Activated CD4-positive, alpha-beta T cell treated with anti-CD3 and anti-CD28 coated beads, Interleukin-2, amount 50 U/mL, for 24 hours (primary cell): Measurements from ENCODE around the gene ADGRA3.

Experiments
- DNase-seq, 2 donors: peaks; one replicate each; pipeline ENCODE4 v3.0.0-alpha.2; 2020; ENCODE audit warnings: low read depth in 1 of 2, low spot score in 1 of 2

Gene ADGRA3

DNA sequence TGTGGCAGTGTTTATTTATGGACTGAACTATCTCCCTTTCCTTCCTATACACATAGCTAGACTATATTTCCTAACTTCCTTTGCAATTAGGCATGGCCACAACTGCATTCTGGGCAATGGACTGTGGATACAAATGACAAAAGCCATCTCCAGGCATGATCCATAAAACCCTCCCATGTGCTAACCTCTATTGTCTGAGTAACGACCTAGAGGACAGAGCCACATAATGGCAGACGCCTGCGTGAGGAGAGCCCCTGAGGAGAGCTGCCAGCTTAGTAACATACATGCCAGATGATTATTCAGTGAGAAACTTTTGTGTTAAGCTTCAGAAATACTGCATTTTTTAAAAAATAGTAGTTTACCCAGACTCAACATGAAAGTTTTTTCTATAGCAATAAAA lies 142.9 kb downstream of the ADGRA3 start:
- DNase-seq, result no peak

DNA sequence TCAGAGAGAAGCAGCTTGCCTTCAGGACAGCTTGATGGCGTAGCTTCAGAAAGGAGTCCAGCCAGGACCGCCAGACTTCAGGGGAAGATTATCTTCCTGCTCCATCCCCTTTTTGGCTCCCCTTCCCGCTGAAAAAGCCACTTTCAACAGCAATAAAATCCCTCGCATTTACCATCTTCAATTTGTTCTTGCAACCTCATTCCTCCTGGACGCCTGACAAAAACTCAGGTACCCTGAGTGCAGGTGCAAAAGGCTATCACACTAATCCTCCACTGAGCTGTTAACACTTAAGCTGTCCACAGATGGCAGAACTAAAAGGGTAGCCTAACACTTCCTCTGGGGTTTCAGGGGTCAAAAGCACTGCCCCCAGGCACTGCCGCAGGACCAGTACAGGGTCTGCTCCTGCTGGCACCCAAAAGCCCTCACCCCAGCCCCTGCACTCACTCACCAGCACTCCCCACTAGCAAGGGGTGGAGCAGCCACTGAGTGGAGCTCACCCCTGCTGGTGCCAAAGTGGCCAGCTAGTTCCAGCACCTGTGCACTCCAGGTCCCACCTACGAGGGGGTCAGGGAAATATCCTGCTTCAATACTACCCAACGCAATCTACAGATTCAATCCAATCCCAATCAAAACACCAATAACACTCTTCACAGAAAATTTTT lies 145.8 kb downstream of the ADGRA3 start:
- DNase-seq, result no peak

DNA sequence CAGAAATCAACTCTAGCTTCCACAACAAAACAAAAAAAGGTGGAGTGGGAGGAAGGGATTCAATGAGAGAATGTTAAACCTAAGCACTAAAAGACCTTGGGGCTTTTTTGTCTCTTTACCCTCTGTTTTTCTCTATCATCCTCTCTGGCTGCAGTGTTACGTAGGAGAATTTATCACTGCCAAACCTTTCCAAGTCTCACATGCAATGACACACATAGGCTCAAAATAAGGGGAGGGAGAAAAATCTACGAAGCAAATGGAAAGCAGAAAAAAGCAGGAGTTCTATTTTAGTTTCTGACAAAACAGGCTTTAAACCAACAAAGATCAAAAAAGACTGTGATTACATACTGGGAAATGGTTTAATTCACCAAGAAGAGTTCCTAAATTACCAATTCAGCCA lies 152.1 kb downstream of the ADGRA3 start:
- no peak for DNase-seq

DNA sequence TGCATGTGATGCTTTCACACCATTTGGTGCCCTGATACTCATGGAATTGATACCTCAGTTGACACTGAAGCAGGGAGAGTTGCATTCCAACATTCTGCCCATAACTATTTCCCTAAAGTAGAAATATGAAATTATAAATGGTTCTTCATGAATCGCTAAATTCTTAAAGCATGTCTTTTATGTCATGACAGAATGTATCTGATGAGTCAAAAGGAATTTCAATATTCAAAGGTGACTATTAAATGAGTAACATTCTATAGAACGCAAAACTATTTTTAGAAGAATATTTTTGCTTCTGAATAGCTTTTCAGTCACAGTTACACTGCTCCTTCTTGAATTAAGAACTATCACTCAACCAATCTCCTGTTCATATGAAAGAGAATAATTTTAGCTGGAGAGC lies 152.8 kb downstream of the ADGRA3 start:
- DNase-seq, result no peak

DNA sequence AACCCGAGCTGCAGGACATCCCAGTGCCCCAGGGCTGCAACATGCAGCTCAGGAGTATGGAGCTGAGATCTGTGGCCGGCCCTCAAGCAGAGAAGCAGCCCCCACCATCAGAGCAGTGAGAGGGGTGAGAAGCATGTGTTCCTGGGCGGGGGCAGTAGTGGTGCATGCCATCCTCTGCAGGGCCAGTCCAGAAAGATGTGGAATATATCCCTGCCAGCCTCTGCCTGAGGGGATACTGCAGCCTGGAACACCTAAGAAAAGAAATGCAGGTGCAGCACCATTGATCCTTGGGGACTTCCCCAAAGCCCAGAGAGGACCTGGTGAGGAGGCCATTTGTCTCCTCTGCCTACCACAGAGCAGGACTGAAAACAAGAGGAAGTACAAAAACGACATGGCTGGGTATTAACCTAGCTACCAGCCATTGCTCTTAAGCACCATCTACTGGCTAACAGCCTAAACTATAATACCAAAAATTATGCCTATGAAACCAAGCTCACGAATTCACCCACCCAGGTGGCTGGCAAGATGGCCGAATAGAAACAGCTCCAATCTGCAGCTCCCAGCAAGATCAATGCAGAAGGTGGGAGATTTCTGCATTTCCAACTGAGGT lies 158.8 kb downstream of the ADGRA3 start:
- DNase-seq, result no peak

DNA sequence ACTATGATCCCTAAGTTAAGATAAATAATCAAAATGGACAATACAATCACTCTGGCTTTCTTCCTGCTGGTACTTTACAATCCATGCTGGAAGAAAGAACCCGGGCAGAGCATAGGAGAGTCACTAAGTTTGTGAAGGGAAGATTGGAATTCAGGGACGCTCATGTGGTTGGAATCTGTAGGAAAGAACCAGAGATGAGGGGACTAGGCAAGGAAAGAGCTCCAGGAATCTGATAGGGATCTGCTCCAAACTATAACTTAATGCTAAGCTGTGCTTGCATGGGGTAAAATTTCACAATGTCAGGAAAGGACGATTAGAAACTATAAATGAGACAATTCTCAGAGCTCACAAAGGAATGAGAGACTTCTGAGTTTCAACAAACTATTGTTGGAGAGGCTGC lies 167.5 kb downstream of the ADGRA3 start:
- no peak for DNase-seq

DNA sequence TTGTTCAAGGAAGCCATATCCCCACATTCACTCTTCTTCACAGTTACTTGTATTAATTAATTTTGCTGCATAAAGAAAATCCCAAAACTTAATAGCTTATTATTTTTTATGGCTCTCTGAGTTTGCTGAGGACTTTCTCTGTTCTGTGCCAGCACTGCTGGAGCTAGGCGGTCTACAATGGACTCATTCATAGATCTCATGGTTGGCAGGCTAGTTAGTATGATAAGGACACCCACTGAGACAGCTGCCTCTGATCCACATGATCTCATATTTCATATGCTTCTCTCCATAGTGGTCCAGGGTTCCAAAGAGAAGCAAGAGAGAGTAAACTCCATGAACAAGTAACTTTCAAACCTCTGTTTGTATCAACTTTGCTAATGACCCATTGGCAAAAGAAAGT lies 170.2 kb downstream of the ADGRA3 start:
- DNase-seq, result no peak

DNA sequence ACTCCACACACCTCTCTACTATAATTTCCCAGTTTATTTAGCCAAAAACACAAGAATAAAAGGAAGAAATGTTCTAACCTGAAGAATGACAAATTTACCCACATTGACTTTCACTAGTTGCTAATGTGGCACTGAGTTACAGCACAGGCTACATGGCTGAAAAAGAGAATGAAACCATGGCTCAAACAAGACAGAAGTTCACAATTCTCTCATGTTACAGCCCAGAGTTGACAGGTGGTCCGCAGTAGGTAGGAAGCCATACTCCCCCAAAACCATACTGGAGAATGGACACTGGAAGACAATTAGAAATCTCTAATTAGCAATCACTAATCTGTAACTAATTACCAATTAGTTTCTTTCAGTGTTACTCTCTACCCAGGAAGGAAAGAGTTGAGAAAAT lies 170.8 kb downstream of the ADGRA3 start:
- DNase-seq, result no peak

DNA sequence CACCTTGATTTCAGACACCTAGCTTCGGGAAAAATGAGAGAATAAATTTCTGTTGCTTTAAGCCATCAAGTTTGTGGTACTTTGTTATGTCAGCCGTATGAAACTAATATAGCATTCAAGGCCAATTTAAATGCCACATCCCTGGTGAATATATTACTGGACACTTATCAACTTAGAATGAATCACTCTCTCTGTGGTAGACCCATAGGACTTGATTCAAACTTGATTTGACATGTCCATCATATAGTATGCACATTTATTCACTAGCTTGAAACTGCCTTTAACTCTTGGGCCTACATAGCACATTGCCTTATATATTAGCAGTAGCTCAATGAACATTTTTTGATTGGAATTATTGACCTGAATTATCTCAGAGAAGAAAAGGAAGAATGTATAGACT lies 172.3 kb downstream of the ADGRA3 start:
- no peak for DNase-seq

DNA sequence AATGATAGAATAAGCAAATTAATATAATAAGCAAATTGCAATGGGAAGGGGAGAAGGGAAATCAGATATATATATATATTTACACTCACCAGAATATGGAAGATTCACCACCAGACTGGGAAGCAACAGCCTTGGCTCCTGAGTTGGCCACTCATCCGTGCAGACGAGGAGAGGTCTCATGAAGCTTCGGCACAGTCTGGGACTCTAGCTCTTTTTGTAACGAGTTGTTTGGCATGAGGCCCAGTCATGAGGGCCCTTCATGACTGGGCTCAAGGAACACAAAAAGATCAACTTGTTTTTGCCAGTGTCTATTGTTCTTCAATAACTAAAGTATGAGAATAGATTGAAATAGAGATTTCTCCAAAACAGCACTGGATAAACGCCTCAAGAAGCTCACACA lies 176.4 kb downstream of the ADGRA3 start:
- no peak for DNase-seq

DNA sequence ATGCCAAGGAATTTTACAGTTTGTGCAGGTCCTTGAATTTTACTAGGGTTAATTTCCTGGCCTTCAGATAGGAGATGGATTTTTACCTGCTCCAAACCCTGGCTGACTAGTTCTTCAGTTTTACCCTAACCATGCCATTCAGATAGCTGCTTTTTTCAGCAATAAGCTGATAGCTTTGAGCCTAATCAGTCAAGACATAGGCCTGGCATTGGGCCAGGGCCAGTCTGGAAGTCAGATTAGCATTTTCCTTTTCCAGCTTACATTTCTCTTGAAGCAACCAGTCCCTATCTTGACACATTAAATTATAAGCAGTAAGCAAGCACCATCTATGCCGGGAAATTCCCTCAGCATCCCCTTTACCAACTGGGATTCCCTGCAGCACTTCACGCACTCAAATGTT lies 177.1 kb downstream of the ADGRA3 start:
- DNase-seq, result no peak
